Cardiac muscle cell (in vitro differentiated cells and primary cell): Measurements from ENCODE around the gene POFUT2. TPM values are rescaled to one million over a fixed set of nuclear protein-coding genes. Genes with fewer than 3 reads are reported as not detected.

Source experiments
- DNase-seq, 2 donors: peaks; one replicate each; pipeline versions ENCODE4 v3.0.0 to v3.0.0-alpha.2; 2010 to 2017; ENCODE audit warnings: low read depth in 1 of 2, low spot score in 1 of 2
- H3K27ac ChIP-seq: fragments of 200-600 bp; sonication (generic); 2 replicates; pipeline ENCODE4 v1.5.1; 2016
- H3K27me3 ChIP-seq: fragments of 200-600 bp; sonication (generic); 2 replicates; pipeline ENCODE4 v1.6.0; 2016; ENCODE audit warnings: control low read depth
- H3K36me3 ChIP-seq: fragments of 200-600 bp; sonication (generic); 2 replicates; pipeline ENCODE4 v1.5.1; 2016; ENCODE audit warnings: control low read depth
- H3K4me1 ChIP-seq: fragments of 200-600 bp; sonication (generic); 2 replicates; pipeline ENCODE4 v1.8.1; 2017; ENCODE audit warnings: low read depth, mild to moderate bottlenecking, mixed run types
- H3K4me3 ChIP-seq: fragments of 200-600 bp; sonication (generic); 2 replicates; pipeline ENCODE4 v1.5.1; 2016; ENCODE audit warnings: mild to moderate bottlenecking
- H3K9me3 ChIP-seq: fragments of 200-600 bp; sonication (generic); 2 replicates; pipeline ENCODE4 v1.5.1; 2017; ENCODE audit warnings: low read depth, mild to moderate bottlenecking, control low read depth
- CTCF ChIP-seq: IDR thresholded peaks from 2 replicates; pipeline ENCODE4 v1.5.1; 2012; ENCODE audit warnings: low read depth, mild to moderate bottlenecking, low read length
- polyA plus RNA-seq: library from polyadenylated mRNA; unstranded; fragments of >200 nt; fragmentation: Nextera tagmentation; extraction: Ambion mirVana; gene quantifications from 2 replicates; pipeline ENCODE4 v1.2.1, GENCODE V29; 2016
- total RNA-seq: library from RNA; depleted of rRNA; stranded (reverse); fragments of >200 nt; gene quantifications from 2 replicates; pipeline ENCODE4 v1.2.3, GENCODE V29; 2016

The POFUT2 gene
- total and polyA plus RNA-seq, 2 experiments from 2014 or later = 46.1 to 46.8 TPM

DNA sequence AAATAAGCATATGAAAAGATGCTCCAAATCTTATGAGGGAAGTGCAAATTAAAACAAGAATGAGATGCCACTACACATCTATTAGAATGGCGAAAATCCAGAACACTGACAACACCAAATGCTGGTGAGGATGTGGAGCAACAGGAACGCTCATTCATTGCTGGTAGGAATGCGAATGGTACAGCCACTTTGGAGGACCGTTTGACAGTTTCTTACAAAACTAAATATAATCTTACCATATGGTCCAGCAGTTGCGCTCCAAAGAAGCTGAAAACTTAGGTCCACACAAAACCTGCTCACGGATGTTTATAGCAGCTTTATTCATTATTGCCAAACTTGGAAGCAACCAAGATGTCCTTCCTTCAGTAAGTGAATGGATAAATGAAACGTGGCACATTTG lies 50.3 kb downstream of the POFUT2 start:
- no peak for DNase-seq
- H3K4me3 ChIP-seq = no peak overlapping the region
- no peak for TF ChIP-seq CTCF
- no peaks in the 10 kb centered on the region for H3K9me3 ChIP-seq
- H3K27me3 ChIP-seq = no peaks in the 10 kb centered on the region
- H3K27ac ChIP-seq = no peak overlapping the region
- H3K4me1 ChIP-seq = no peaks in the 10 kb centered on the region
- no peaks in the 10 kb centered on the region for H3K36me3 ChIP-seq

DNA sequence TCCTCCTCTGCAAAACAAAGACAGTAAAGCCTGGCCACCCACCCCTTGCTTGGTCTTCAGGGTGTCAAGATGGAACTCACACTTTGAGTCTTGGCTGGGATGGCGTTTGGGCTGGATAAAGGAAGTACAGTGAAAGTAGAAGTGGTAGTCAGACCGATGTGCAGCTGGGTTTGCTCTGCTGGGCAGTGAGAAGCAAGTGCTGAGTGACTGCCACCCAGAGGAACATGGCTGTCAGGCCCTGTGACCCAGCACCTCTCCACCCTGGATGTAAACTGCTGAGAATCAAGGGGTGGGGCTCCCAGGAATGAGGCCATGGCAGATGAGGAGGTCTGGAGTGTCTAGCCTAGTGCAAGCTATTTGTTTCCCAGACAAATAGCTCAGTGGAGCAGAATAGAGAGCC lies 51.2 kb downstream of the POFUT2 start:
- no peak for TF ChIP-seq CTCF
- no peak for DNase-seq
- Histone ChIP-seq H3K27me3 (no peaks in the 10 kb centered on the region), H3K36me3 (no peaks in the 10 kb centered on the region), H3K4me1 (no peaks in the 10 kb centered on the region), H3K27ac (no peak overlapping the region), H3K4me3 (no peak overlapping the region), H3K9me3 (no peaks in the 10 kb centered on the region)

GRCh38 chr21:45235488-45235887 lies 52.2 kb downstream of the POFUT2 start:
- no peaks in the 10 kb centered on the region for H3K27me3 ChIP-seq
- no peak overlapping the region for H3K4me3 ChIP-seq

DNA sequence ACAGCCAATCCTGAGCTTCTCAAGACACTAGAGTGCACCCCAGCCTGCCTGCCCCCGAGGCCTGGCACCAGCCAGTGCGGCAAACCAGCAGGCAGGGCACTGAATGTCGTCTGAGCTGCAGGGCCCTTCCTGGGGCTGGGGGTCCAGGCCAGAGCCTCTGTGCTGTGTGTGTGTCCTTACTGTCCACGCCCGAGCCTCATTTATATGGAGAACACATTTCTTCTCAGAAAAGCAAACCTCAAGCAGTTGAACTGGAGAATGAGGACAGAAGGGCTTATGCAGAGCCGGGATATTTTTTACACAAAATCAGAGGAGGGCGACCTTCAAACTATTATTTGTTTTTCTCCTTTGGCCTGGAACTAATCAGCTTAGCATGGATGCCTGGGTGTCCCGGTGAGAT lies 52.7 kb downstream of the POFUT2 start:
- Histone ChIP-seq H3K27ac (no peak overlapping the region), H3K4me1 (no peaks in the 10 kb centered on the region), H3K9me3 (no peaks in the 10 kb centered on the region), H3K36me3 (no peaks in the 10 kb centered on the region), H3K4me3 (no peak overlapping the region), H3K27me3 (no peaks in the 10 kb centered on the region)
- DNase-seq = no peak
- no peak for TF ChIP-seq CTCF

More at GRCh38 chr21:45235488-45235887, 52.2 kb downstream of the POFUT2 start:
- no peak for TF ChIP-seq CTCF
- Histone ChIP-seq H3K27ac (no peak overlapping the region), H3K4me1 (no peaks in the 10 kb centered on the region), H3K36me3 (no peaks in the 10 kb centered on the region), H3K9me3 (no peaks in the 10 kb centered on the region)
- no peak for DNase-seq

DNA sequence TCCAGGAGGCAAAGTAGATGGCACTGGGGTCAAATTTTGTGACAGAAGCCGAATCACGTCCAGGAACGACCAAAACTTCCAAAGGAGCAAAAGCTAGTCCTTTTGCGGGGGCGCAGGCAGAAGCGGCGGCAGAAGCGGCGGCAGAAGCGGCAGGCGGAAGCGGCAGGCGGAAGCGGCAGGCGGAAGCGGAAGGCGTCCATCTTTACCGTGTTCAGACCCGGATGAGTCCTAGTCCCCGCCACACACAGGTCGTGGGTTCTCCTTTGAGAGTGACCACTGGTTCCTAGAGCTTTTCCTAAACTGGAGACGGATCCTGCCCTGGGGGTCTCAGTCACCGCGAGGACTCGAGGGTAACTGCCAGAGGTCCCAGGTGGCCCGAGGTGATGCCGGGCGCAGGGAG lies 53.6 kb downstream of the POFUT2 start:
- Histone ChIP-seq H3K27ac (no peak overlapping the region), H3K9me3 (no peaks in the 10 kb centered on the region), H3K4me3 (no peak overlapping the region), H3K4me1 (no peaks in the 10 kb centered on the region), H3K36me3 (no peaks in the 10 kb centered on the region), H3K27me3 (no peaks in the 10 kb centered on the region)
- no peak for TF ChIP-seq CTCF
- DNase-seq = no peak

DNA sequence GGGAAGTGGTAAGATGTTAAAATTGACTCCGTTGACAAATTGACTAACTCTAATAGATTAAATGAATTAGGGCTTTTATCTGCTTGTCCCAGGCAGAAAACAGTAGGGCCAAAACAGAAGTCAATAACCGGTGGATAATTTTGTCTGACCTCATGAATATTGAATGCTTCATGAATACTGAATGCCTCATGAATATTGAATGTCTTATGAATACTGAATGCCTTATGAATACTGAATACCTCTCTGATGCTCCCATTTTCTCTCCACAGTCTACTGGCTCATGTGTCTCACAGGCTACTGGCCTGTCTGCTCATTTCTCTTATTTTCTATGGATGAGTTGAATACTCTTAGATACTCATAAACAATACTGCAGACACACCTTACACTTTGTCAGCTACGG lies 56.0 kb downstream of the POFUT2 start:
- Histone ChIP-seq H3K36me3 (no peaks in the 10 kb centered on the region), H3K4me1 (no peaks in the 10 kb centered on the region), H3K27ac (no peak overlapping the region), H3K9me3 (no peaks in the 10 kb centered on the region), H3K27me3 (no peaks in the 10 kb centered on the region), H3K4me3 (no peak overlapping the region)
- TF ChIP-seq CTCF = no peak
- DNase-seq = no peak
